ENCODE data around the gene KLHL21.

KLHL21 gene

DNA sequence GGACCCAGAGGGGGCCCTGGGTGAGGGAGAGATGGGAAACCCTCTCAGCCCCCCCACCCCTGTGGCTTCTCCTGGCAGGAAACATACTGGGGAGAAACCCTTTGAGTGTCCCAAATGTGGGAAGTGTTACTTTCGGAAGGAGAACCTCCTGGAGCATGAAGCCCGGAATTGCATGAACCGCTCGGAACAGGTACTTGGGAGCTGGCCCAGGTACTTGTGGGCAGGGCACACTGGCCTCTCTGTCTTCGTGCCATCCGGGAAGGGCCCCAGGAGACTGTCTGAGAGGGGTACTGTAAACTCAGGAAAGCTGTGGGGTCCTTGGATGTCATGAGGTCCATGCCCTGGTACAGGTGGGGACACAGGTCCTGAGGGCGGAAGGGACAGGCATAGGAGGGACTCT is 16.8 kb downstream of the KLHL21 start:
- H3K9ac ChIP-seq (ENCODE audit: low read depth, low read length), result no peak overlapping the region
- H3K36me3 ChIP-seq (ENCODE audit: insufficient read depth, low read length), result peaks cover 4% of the 10 kb centered on the region
- H3K4me1 ChIP-seq (ENCODE audit: insufficient read depth, low read length), result no peaks in the 10 kb centered on the region
- no peaks in the 10 kb centered on the region for H3K9me3 ChIP-seq (ENCODE audit: control insufficient read depth, insufficient read depth, low read length)

DNA sequence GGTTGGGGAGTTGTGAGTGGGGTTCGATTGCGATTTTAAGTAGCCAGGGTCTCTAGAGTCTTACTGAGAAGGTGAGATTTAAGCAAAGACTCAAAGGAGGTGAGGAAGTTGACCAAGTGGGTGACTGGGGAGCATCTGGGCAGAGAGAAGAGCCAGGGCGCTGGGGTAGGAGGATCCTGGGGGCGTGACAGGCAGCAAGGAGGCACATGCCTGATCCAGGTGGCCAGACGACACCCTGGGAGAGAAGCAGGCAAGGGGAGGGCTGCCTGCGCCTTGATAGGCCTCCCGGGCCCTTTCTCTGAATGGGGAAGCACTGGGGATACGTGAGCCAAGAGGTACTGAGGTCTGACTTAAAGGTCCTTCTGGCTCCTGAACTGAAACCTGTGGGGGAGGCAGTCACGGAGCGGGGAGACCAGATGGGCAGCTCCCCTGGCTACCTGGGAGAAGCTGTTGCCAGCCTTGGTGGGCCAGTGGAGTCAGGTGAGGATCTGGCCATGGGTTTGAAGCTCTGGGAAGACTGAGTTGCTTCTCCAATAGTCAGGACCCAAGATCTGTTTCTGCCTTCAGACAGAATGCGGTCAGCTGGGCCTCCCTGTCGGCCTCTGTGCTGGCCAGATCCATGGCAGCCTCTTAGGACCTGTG is 17.5 kb downstream of the KLHL21 start:
- Histone ChIP-seq H3K36me3 (ENCODE audit: insufficient read depth, low read length) (peaks cover 4% of the 10 kb centered on the region), H3K9me3 (ENCODE audit: control insufficient read depth, insufficient read depth, low read length) (no peaks in the 10 kb centered on the region), H3K9ac (ENCODE audit: low read depth, low read length) (no peak overlapping the region), H3K4me1 (ENCODE audit: insufficient read depth, low read length) (no peaks in the 10 kb centered on the region; the same call in 1 of the 2 replicates)

DNA sequence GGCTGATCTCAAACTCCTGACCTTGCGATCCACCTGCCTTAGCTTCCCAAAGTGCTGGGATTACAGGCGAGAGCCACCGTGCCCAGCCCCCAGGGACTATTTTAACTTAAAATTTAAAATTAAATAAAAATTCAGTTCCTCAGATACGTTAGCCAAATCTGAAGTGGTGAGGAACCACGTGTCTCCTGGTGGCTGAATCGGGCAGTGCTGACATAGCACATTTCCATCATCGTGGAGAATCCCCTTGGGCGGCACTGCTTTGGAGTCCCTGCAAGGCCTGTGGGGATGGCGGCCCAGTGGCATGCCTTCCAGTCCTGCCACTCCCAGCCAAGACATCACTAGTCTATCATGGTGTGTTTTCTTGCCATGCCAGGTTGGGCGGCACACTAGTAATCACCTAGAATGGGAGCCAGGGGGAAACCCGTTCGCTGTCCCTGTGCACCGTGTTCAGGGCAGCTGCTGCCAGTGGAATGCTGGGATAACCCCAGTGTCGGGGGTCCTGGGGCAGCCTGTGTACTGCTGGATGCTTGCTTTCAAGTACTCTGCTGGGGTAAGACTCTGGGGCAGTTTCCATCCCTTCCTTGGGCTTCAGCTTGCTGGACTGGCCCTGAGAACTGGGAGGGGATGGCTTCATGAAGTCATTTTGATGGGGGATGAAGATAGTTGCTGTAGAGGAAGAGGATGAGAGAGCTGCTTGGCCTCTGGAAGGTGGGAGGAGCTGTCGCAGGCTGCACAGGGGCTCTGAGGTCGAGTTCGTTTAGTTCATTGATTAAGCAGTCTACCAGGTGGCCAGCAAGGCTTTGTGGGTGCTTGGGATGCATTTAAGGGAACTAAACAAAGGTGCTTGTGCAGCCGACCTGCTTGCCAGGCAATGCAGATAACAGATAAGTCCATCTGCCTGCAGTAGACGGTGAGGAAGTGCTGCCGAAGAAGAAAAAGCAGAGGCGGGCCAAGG is 18.3 kb downstream of the KLHL21 start:
- Histone ChIP-seq H3K9me3 (ENCODE audit: control insufficient read depth, insufficient read depth, low read length) (no peaks in the 10 kb centered on the region), H3K9ac (ENCODE audit: low read depth, low read length) (no peak overlapping the region), H3K36me3 (ENCODE audit: insufficient read depth, low read length) (peaks cover 4% of the 10 kb centered on the region), H3K4me1 (ENCODE audit: insufficient read depth, low read length) (no peaks in the 10 kb centered on the region; the same call in 1 of the 2 replicates)

DNA sequence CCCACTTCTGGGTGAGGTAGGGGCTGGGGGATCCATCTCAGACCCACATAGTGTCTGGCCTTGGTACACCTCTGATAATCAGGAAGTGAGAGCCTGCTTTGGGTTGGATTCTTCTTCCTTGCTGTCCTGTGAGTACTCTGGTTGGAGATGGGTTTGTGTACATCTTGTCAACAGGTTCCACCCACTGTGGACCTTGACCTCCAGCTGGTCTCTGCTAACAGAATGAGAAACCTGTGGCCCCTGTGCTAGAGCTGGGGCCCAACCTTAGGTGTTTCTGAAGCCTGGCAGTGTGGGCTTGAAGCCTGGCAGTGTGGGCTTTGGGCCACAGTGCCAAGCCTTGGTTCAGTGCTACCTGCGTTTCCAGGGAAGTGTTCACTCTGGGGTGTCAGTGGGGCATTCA is 20.3 kb downstream of the KLHL21 start:
- H3K9me3 ChIP-seq (ENCODE audit: control insufficient read depth, insufficient read depth, low read length), result no peaks in the 10 kb centered on the region
- H3K9ac ChIP-seq (ENCODE audit: low read depth, low read length), result no peak overlapping the region
- H3K36me3 ChIP-seq (ENCODE audit: insufficient read depth, low read length), result peaks cover 4% of the 10 kb centered on the region; the same call in 1 of the 2 replicates
- no peaks in the 10 kb centered on the region; the same call in 1 of the 2 replicates for H3K4me1 ChIP-seq (ENCODE audit: insufficient read depth, low read length)

DNA sequence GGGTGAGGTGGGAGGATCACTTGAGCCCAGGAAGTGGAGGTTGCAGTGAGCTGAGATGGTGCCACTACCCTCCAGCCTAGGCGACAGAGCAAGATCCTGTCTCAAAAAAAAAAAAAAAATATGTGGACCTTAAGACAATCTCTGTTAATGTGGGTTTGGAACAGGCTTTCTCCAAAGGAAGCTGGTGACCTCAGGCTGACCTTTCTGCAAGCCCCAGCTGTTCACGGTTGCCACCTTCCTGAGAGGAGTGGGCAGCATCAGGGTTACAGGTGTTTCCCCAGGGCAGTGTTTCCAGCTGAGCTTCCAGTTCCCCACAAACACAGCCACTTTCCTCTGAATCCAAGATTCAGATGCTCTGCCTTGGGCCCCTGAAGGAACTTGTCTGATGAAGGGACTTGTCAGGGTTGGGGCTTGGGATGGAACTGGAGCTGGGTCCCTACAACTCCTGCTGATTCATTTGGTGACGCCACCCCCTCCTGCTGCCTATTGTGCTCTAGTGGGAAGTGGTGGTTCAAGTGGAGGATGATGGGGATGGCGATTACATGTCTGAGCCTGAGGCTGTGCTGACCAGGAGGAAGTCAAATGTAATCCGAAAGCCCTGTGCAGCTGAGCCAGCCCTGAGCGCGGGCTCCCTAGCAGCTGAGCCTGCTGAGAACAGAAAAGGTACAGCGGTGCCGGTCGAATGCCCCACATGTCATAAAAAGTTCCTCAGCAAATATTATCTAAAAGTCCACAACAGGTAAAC is 20.9 kb downstream of the KLHL21 start:
- H3K4me1 ChIP-seq (ENCODE audit: insufficient read depth, low read length), result no peaks in the 10 kb centered on the region; the same call in 1 of the 2 replicates
- H3K9ac ChIP-seq (ENCODE audit: low read depth, low read length), result no peak overlapping the region
- H3K36me3 ChIP-seq (ENCODE audit: insufficient read depth, low read length), result peaks cover 4% of the 10 kb centered on the region; the same call in 1 of the 2 replicates
- H3K9me3 ChIP-seq (ENCODE audit: control insufficient read depth, insufficient read depth, low read length), result no peaks in the 10 kb centered on the region

- peaks cover 4% of the 10 kb centered on the region; the same call in 1 of the 2 replicates for H3K36me3 ChIP-seq (ENCODE audit: insufficient read depth, low read length)
- H3K9me3 ChIP-seq (ENCODE audit: control insufficient read depth, insufficient read depth, low read length), result no peaks in the 10 kb centered on the region
- H3K9ac ChIP-seq (ENCODE audit: low read depth, low read length), result peak overlapping the region; percentile 64; the same call in 1 of the 2 replicates
- H3K4me1 ChIP-seq (ENCODE audit: insufficient read depth, low read length), result no peaks in the 10 kb centered on the region; the same call in 1 of the 2 replicates
These were observed 21.9 kb downstream of the KLHL21 start for GRCh38 chr1:6580593-6581409.

DNA sequence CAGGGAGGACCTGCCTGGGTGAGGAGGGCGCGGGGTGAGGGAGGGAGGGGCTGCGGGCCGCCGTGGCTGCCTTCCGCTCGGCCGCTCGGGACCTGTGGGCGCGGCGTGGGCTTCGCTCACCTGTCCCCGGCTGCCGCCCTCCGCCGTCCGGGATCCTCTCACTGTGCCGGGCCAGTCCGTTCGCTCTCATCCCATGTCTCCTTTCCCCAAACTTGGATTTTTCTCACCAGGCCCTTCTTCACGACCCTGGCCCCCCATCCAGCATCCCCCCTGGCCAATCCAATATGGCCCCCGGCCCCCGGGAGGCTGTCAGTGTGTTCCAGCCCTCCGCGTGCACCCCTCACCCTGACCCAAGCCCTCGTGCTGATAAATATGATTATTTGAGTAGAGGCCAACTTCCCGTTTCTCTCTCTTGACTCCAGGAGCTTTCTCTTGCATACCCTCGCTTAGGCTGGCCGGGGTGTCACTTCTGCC is 22.5 kb downstream of the KLHL21 start:
- Histone ChIP-seq H3K9ac (ENCODE audit: low read depth, low read length) (peak overlapping the region; percentile 64), H3K9me3 (ENCODE audit: control insufficient read depth, insufficient read depth, low read length) (no peaks in the 10 kb centered on the region), H3K36me3 (ENCODE audit: insufficient read depth, low read length) (peaks cover 4% of the 10 kb centered on the region; the same call in 1 of the 2 replicates), H3K4me1 (ENCODE audit: insufficient read depth, low read length) (no peaks in the 10 kb centered on the region; the same call in 1 of the 2 replicates)

- Histone ChIP-seq H3K4me1 (ENCODE audit: insufficient read depth, low read length) (no peaks in the 10 kb centered on the region; the same call in 1 of the 2 replicates), H3K9me3 (ENCODE audit: control insufficient read depth, insufficient read depth, low read length) (no peaks in the 10 kb centered on the region), H3K36me3 (ENCODE audit: insufficient read depth, low read length) (peaks cover 4% of the 10 kb centered on the region; the same call in 1 of the 2 replicates), H3K9ac (ENCODE audit: low read depth, low read length) (peak within 1 kb of the TSS; percentile 64)
These were observed 23.1 kb downstream of the KLHL21 start, which contains the start of gene ZBTB48 for GRCh38 chr1:6579374-6580118. Gene ZBTB48 (plus strand): TSS chr1:6579994. CDS start chr1:6580610, 616 bp downstream.

GRCh38 chr1:6578624-6579373 is 23.9 kb downstream of the KLHL21 start:
- Histone ChIP-seq H3K36me3 (ENCODE audit: insufficient read depth, low read length) (peaks cover 4% of the 10 kb centered on the region; the same call in 1 of the 2 replicates), H3K4me1 (ENCODE audit: insufficient read depth, low read length) (no peaks in the 10 kb centered on the region; the same call in 1 of the 2 replicates), H3K9ac (ENCODE audit: low read depth, low read length) (peak overlapping the region; percentile 64; the same call in 1 of the 2 replicates), H3K9me3 (ENCODE audit: control insufficient read depth, insufficient read depth, low read length) (no peaks in the 10 kb centered on the region)

GRCh38 chr1:6577831-6578525 is 24.7 kb downstream of the KLHL21 start:
- Histone ChIP-seq H3K36me3 (ENCODE audit: insufficient read depth, low read length) (peaks cover 4% of the 10 kb centered on the region; the same call in 1 of the 2 replicates), H3K9me3 (ENCODE audit: control insufficient read depth, insufficient read depth, low read length) (no peaks in the 10 kb centered on the region), H3K9ac (ENCODE audit: low read depth, low read length) (no peak overlapping the region), H3K4me1 (ENCODE audit: insufficient read depth, low read length) (no peaks in the 10 kb centered on the region; the same call in 1 of the 2 replicates)

DNA sequence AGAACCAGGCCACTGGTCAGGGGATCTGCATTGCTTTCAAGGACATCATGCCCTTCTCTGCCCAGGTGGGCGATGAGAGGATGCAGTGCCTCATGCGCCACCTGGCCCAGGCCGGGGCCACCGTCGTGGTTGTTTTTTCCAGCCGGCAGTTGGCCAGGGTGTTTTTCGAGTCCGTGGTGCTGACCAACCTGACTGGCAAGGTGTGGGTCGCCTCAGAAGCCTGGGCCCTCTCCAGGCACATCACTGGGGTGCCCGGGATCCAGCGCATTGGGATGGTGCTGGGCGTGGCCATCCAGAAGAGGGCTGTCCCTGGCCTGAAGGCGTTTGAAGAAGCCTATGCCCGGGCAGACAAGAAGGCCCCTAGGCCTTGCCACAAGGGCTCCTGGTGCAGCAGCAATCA is 27.9 kb downstream of the KLHL21 start:
- H3K9me3 ChIP-seq (ENCODE audit: control insufficient read depth, insufficient read depth, low read length), result no peaks in the 10 kb centered on the region
- no peak overlapping the region for H3K9ac ChIP-seq (ENCODE audit: low read depth, low read length)
- H3K4me1 ChIP-seq (ENCODE audit: insufficient read depth, low read length), result no peaks in the 10 kb centered on the region
- H3K36me3 ChIP-seq (ENCODE audit: insufficient read depth, low read length), result no peaks in the 10 kb centered on the region
